NT2/D1 (cell line): ENCODE measurements around the gene TTC9C.

ENCODE experiments used
- SUZ12 ChIP-seq: IDR thresholded peaks from 2 replicates; pipeline ENCODE4 v1.6.1; 2011; ENCODE audit not compliant: insufficient read length, insufficient read depth; ENCODE audit errors: extremely low read depth
- YY1 ChIP-seq: IDR thresholded peaks from 2 replicates; pipeline ENCODE4 v1.6.1; 2011; ENCODE audit not compliant: insufficient read length, insufficient read depth

- TF ChIP-seq SUZ12 (no peak), YY1 (no peak)
Measured at GRCh38 chr11:62705880-62706849, 22.1 kb upstream of the TTC9C start.
